Kidney epithelial cell (primary cell): ENCODE data around the gene AGBL1. TPM values are rescaled to one million over a fixed set of nuclear protein-coding genes. Genes with fewer than 3 reads are reported as not detected.

Experiments
- DNase-seq: peaks from one replicate; pipeline ENCODE4 v3.0.0-alpha.2; 2010; ENCODE audit warnings: low read depth
- H3K27me3 ChIP-seq: 2 replicates; pipeline ENCODE4 v1.6.0; 2011; ENCODE audit warnings: low read length; ENCODE audit not compliant: control insufficient read depth, insufficient read depth
- H3K36me3 ChIP-seq: 2 replicates; pipeline ENCODE4 v1.5.1; 2011; ENCODE audit warnings: low read length; ENCODE audit not compliant: control insufficient read depth, insufficient read depth
- H3K4me3 ChIP-seq: 2 replicates; pipeline ENCODE4 v1.5.1; 2011; ENCODE audit warnings: low read depth, mild to moderate bottlenecking, control low read depth, low read length
- total RNA-seq: library from RNA; depleted of rRNA; stranded (reverse); fragments of >200 nt; gene quantifications from 2 replicates; pipeline ENCODE4 v1.2.3, GENCODE V29; 2015
- TF ChIP-seq, protein P1 (sequence below): IDR thresholded peaks from 2 replicates; pipeline ENCODE4 v1.5.1; 2011; ENCODE audit warnings: mild to moderate bottlenecking, moderate library complexity, low read length, control low read depth, inconsistent platforms; ENCODE audit not compliant: insufficient read depth, poor library complexity, severe bottlenecking

The AGBL1 gene
- total RNA-seq, 1 donor from 2014 or later: not detected

DNA sequence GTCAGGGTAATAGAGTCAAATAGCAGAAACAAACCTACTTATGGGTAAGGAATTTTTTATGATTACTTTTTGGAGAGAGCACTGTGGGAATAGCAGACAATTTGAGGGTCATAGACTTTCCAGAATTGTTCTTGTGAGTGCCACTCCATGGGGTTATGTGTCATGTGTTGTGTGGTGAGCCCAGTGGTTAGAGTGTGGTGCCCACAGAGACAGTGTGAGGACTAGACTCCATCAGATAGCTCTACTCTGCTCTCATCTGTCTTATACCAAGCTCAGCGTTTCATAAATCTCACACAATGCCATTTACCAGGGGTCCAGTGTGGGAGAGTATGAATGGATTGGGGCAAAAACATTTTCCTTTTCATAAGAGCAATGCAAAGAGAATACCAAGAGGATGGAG, 188.9 kb downstream of the AGBL1 start:
- H3K36me3 ChIP-seq: no peaks in the 10 kb centered on the region
- no peak for DNase-seq
- no peaks in the 10 kb centered on the region for H3K27me3 ChIP-seq
- TF ChIP-seq, protein P1, sequence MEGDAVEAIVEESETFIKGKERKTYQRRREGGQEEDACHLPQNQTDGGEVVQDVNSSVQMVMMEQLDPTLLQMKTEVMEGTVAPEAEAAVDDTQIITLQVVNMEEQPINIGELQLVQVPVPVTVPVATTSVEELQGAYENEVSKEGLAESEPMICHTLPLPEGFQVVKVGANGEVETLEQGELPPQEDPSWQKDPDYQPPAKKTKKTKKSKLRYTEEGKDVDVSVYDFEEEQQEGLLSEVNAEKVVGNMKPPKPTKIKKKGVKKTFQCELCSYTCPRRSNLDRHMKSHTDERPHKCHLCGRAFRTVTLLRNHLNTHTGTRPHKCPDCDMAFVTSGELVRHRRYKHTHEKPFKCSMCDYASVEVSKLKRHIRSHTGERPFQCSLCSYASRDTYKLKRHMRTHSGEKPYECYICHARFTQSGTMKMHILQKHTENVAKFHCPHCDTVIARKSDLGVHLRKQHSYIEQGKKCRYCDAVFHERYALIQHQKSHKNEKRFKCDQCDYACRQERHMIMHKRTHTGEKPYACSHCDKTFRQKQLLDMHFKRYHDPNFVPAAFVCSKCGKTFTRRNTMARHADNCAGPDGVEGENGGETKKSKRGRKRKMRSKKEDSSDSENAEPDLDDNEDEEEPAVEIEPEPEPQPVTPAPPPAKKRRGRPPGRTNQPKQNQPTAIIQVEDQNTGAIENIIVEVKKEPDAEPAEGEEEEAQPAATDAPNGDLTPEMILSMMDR: no peak
- no peak overlapping the region for H3K4me3 ChIP-seq

DNA sequence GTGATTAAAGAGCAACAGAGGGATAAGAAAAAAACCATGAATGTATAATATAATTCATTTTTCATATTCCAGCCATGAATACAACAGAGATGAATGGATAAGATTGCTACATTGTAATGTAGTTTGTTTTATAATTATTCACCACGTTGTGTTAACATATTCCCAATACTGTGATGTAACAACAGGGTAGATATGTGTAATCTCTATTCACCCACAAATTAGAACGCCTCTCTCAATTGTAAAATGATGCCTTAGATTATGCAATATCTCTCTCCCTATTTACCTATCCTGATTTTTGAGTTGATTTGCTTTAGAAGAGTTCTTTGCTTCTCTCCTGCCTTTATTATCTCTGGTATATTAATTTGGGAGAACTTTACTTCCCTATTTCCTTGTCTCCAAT, 193.6 kb downstream of the AGBL1 start:
- TF ChIP-seq, protein P1: no peak
- DNase-seq: no peak
- no peaks in the 10 kb centered on the region for H3K36me3 ChIP-seq
- no peak overlapping the region for H3K4me3 ChIP-seq
- H3K27me3 ChIP-seq: no peaks in the 10 kb centered on the region

DNA sequence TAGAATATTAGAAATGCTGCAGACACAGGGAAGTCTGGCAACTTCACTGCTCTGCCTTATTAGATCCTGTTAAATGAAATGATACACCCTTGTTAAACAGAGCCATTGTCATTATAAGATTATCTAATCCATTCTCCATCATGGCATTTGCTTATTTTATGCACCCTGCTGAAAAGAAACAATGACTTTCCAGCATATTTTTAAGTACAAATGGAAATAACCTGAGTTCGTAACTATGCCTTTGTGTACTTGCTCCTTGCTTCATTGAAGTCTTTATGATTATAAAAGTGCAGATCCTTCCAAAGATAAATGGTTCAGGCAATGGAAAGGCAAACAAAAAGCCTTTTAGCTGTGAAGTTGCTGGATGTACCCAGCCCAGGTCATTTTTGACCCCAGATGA, 195.7 kb downstream of the AGBL1 start:
- Histone ChIP-seq H3K27me3 (no peaks in the 10 kb centered on the region), H3K4me3 (no peak overlapping the region), H3K36me3 (no peaks in the 10 kb centered on the region)
- DNase-seq: no peak
- TF ChIP-seq, protein P1: no peak

DNA sequence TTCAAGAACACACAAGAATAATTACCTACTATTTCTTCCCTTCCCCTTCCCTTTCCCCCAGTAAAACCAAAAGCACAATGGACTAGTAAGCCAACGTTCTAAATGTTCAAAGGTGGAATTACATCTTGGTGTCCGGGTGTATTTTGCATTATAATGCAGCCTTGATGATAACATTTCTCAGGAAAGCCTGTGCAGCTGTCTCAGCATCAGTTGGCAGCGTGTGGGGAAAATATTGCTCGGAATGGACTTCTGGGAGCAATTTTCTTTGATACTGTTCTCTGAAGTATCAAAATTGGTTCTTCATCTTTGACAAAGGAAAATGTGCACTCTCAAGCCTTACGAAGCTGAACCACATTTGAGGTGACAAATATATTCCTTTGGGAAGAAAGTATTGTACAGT, 198.9 kb downstream of the AGBL1 start:
- Histone ChIP-seq H3K4me3 (no peak overlapping the region), H3K36me3 (no peaks in the 10 kb centered on the region), H3K27me3 (no peaks in the 10 kb centered on the region)
- TF ChIP-seq, protein P1: no peak
- DNase-seq: no peak

DNA sequence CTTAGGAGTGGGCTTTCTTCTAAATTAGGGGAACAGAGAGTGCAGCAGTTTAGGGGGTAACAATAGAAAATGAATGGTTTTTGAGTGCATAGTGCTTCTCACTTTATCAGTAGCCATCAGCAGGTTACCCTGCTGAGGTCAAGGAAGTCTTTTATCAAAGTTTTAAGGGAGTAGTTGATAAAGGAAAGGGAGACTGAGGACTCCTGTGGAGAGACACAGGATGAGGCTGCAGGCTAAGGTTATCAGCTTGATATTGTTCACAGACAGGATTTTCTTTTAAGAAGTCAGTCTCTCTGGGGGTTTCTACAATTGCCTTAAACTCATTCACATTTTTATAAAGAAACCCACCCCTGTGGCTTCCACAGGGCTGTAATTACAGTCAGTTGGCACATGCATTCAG, 205.0 kb downstream of the AGBL1 start:
- H3K4me3 ChIP-seq: no peak overlapping the region
- TF ChIP-seq, protein P1: no peak
- DNase-seq: no peak
- no peaks in the 10 kb centered on the region for H3K27me3 ChIP-seq
- H3K36me3 ChIP-seq: no peaks in the 10 kb centered on the region

DNA sequence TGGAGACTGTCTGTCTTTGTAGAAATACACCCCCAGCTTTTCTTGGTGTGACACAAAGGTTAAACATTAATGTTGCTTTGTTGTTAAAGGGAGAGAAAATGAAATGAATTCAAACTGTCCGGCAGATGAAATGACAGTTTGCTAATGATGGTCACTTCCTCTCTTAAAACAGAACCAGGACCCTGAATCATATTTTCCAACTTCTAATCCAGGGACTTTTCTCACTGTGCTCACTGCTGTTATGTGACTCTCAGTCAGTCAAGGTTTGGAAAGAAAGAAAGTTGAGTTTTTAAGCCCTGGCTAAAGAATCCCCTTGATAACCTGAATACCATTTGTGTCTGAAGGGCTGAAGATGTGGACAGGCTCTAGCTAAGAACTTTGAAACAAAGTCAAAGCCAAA, 215.8 kb downstream of the AGBL1 start:
- Histone ChIP-seq H3K36me3 (no peaks in the 10 kb centered on the region), H3K27me3 (no peaks in the 10 kb centered on the region), H3K4me3 (no peak overlapping the region)
- TF ChIP-seq, protein P1: no peak
- no peak for DNase-seq
